Epithelial cell of proximal tubule (primary cell): ENCODE data around the gene CKS2. TPM values are rescaled to one million over a fixed set of nuclear protein-coding genes. Genes with fewer than 3 reads are reported as not detected.
"Not testable (repeated sequence)": the region's sequence is repeated elsewhere in the genome, so short reads cannot be mapped to it uniquely, and the experiment has no call there.

Source experiments
- DNase-seq: peaks from one replicate; pipeline ENCODE4 v3.0.0-alpha.2; 2011; ENCODE audit warnings: low read depth
- H3K4me3 ChIP-seq: 2 replicates; pipeline ENCODE4 v1.5.1; 2011; ENCODE audit warnings: low read depth, mild to moderate bottlenecking, low read length
- CTCF ChIP-seq: conservative IDR thresholded peaks from 2 replicates; pipeline ENCODE4 v1.5.1; 2012; ENCODE audit warnings: low read depth, mild to moderate bottlenecking, low read length
- total RNA-seq: library from RNA; depleted of rRNA; stranded (reverse); fragments of >200 nt; gene quantifications from 2 replicates; pipeline ENCODE4 v1.2.3, GENCODE V29; 2015

CKS2 gene
- total RNA-seq: 414 and 790 TPM in 2 replicates

GRCh38 chr9:89310475-89311345 is at the start of gene CKS2:
CKS2 (plus strand) TSS chr9:89311195; CDS start chr9:89311293, 98 bp downstream.
- DNase-seq: peak; percentile 96
- H3K4me3 ChIP-seq: peak within 1 kb of the TSS; percentile 82
- no peak for TF ChIP-seq CTCF

GRCh38 chr9:89273528-89274279 is 37.3 kb upstream of the CKS2 start:
- H3K4me3 ChIP-seq: no peak overlapping the region
- DNase-seq: no peak
- TF ChIP-seq CTCF: no peak

GRCh38 chr9:89274838-89275237 is 36.2 kb upstream of the CKS2 start:
- DNase-seq: peak; percentile 80
- no peak for TF ChIP-seq CTCF

GRCh38 chr9:89276040-89276439 is 35.0 kb upstream of the CKS2 start:
- DNase-seq, H3K4me3 ChIP-seq: not testable (repeated sequence)

More at GRCh38 chr9:89274838-89275237, 36.2 kb upstream of the CKS2 start:
- no peak overlapping the region for H3K4me3 ChIP-seq

GRCh38 chr9:89277043-89277442 is 34.0 kb upstream of the CKS2 start:
- TF ChIP-seq CTCF: no peak
- no peak overlapping the region for H3K4me3 ChIP-seq
- DNase-seq: no peak

- no peak for TF ChIP-seq CTCF
- H3K4me3 ChIP-seq: no peak overlapping the region
- DNase-seq: no peak
Measured at GRCh38 chr9:89277454-89277853, 33.5 kb upstream of the CKS2 start.

- peak; percentile 20 for DNase-seq
- TF ChIP-seq CTCF: no peak
- no peak overlapping the region for H3K4me3 ChIP-seq
Measured at GRCh38 chr9:89278551-89278950, 32.4 kb upstream of the CKS2 start.
